A673 (cell line): ENCODE results near the gene GRB10. TPM values are rescaled to one million over a fixed set of nuclear protein-coding genes. Genes with fewer than 3 reads are reported as not detected.

Experiments
- Bru-seq: library from RNA; stranded (reverse); fragments of 400-500 nt; gene quantifications from one replicate; lab custom pipeline; 2021; lab: Mats Ljungman, UMichigan
- BruChase-seq, 2 experiments: library from RNA; stranded (reverse); fragments of 400-500 nt; gene quantifications; one replicate each; lab custom pipeline; 2021; lab: Mats Ljungman, UMichigan
- BruUV-seq: library from RNA; stranded (reverse); fragments of 400-500 nt; replicated peaks from 2 replicates; lab custom pipeline; 2021; lab: Mats Ljungman, UMichigan
- CTCF ChIA-PET: fragments of 300-600 bp; sonication (Branson Sonifier 250); formaldehyde crosslinking; loops from one replicate; lab custom pipeline; 2022; ENCODE audit warnings: antibody characterized with exemption; lab: Charles Lee
- POLR2A ChIA-PET: fragments of 300-600 bp; sonication (Branson Sonifier 250); formaldehyde crosslinking; loops from one replicate; lab custom pipeline; 2022; ENCODE audit warnings: antibody characterized with exemption; ENCODE audit not compliant: low non-redundant PET; lab: Charles Lee
- DNase-seq: peaks from one replicate; pipeline ENCODE4 v3.0.0-alpha.2; 2015; ENCODE audit warnings: low spot score
- H3K27ac ChIP-seq: fragments of 200-600 bp; sonication (generic); 2 replicates; pipeline ENCODE4 v1.5.1; 2016; ENCODE audit warnings: mixed run types, low read depth, mild to moderate bottlenecking, mixed read lengths, antibody characterized with exemption, low read length; ENCODE audit not compliant: poor library complexity, severe bottlenecking
- H3K27me3 ChIP-seq: fragments of 200-600 bp; sonication (generic); replicated peaks from 2 replicates; pipeline ENCODE4 v1.6.1; 2017; ENCODE audit warnings: mixed run types, low read depth, mild to moderate bottlenecking, mixed read lengths, antibody characterized with exemption, low read length; ENCODE audit not compliant: insufficient read depth, poor library complexity
- H3K36me3 ChIP-seq: fragments of 200-600 bp; sonication (generic); 2 replicates; pipeline ENCODE4 v1.6.1; 2016; ENCODE audit warnings: mixed run types, mild to moderate bottlenecking, mixed read lengths, antibody characterized with exemption, low read length; ENCODE audit not compliant: insufficient read depth, poor library complexity, severe bottlenecking
- H3K4me1 ChIP-seq: fragments of 200-600 bp; sonication (generic); 2 replicates; pipeline ENCODE4 v1.6.1; 2017; ENCODE audit warnings: mixed run types, mild to moderate bottlenecking, mixed read lengths, antibody characterized with exemption, low read length; ENCODE audit not compliant: insufficient read depth, poor library complexity, severe bottlenecking
- H3K4me3 ChIP-seq: fragments of 200-600 bp; sonication (generic); 2 replicates; pipeline ENCODE4 v1.5.1; 2016; ENCODE audit warnings: low read depth, mixed run types, mild to moderate bottlenecking, mixed read lengths, low read length; ENCODE audit not compliant: poor library complexity, severe bottlenecking
- H3K9me3 ChIP-seq: fragments of 200-600 bp; sonication (generic); 2 replicates; pipeline ENCODE4 v1.6.1; 2016; ENCODE audit warnings: mixed run types, low read depth, mild to moderate bottlenecking, mixed read lengths, antibody characterized with exemption, low read length; ENCODE audit not compliant: poor library complexity, severe bottlenecking
- EZH2 ChIP-seq: fragments of 200-600 bp; sonication (generic); IDR thresholded peaks from 2 replicates; pipeline ENCODE4 v1.6.1; 2017; ENCODE audit warnings: borderline replicate concordance, low read depth, mild to moderate bottlenecking, mixed read lengths, antibody characterized with exemption, low read length; ENCODE audit not compliant: poor library complexity, severe bottlenecking
- intact Hi-C: fragments of 100-400 bp; cut with micrococcal nuclease; formaldehyde crosslinking; loops from one replicate; pipeline ENCODE4 v1.10.0; 2022; ENCODE audit not compliant: unreplicated experiment
- long read RNA-seq: library from polyadenylated mRNA; stranded (forward); transcript quantifications from one replicate; pipeline ENCODE4 v2.0.0, GENCODE V29; 2022
- total RNA-seq: library from RNA; stranded (reverse); gene quantifications from 2 replicates; pipeline ENCODE4 v1.2.3, GENCODE V29; 2021
- TF ChIP-seq, protein P1 (sequence below): fragments of 300-800, 200-600 bp; sonication (generic); conservative IDR thresholded peaks from 2 replicates; pipeline ENCODE4 v1.5.1; 2017; ENCODE audit warnings: low read depth, mild to moderate bottlenecking, antibody characterized with exemption, low read length, moderate library complexity, mixed read lengths

Gene GRB10
- total RNA-seq (0.41 TPM in 1 of 2 replicates, not detected in the other), Bru-seq, nascent RNA (percentile 3 among the genes with signal in this experiment), BruChase-seq, experiment 1, labeled RNA remaining after a 2-hour chase (percentile 5 among the genes with signal in this experiment), BruChase-seq, experiment 2, labeled RNA remaining after a 6-hour chase (percentile 4 among the genes with signal in this experiment)
- long read RNA-seq: 0 reads

GRCh38 chr7:50782375-50783208 lies at the start of gene GRB10:
Gene GRB10 (minus strand): TSS chr7:50782896. CDS start chr7:50732322, 50,574 bp downstream.
- intact Hi-C loops: no loop called here
- no TSS peak for BruUV-seq
- no peak for DNase-seq
- ChIA-PET CTCF (no interaction called here), POLR2A (no interaction called here)
- Histone ChIP-seq H3K36me3 (no peaks in the 10 kb centered on the region), H3K4me1 (no peaks in the 10 kb centered on the region), H3K4me3 (no peak within 1 kb of the TSS), H3K9me3 (peaks cover 18% of the 10 kb centered on the region), H3K27me3 (no peaks in the 10 kb centered on the region), H3K27ac (no peak within 1 kb of the TSS)
- TF ChIP-seq, protein P1, sequence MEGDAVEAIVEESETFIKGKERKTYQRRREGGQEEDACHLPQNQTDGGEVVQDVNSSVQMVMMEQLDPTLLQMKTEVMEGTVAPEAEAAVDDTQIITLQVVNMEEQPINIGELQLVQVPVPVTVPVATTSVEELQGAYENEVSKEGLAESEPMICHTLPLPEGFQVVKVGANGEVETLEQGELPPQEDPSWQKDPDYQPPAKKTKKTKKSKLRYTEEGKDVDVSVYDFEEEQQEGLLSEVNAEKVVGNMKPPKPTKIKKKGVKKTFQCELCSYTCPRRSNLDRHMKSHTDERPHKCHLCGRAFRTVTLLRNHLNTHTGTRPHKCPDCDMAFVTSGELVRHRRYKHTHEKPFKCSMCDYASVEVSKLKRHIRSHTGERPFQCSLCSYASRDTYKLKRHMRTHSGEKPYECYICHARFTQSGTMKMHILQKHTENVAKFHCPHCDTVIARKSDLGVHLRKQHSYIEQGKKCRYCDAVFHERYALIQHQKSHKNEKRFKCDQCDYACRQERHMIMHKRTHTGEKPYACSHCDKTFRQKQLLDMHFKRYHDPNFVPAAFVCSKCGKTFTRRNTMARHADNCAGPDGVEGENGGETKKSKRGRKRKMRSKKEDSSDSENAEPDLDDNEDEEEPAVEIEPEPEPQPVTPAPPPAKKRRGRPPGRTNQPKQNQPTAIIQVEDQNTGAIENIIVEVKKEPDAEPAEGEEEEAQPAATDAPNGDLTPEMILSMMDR: no peak
- TF ChIP-seq EZH2: no peak

DNA sequence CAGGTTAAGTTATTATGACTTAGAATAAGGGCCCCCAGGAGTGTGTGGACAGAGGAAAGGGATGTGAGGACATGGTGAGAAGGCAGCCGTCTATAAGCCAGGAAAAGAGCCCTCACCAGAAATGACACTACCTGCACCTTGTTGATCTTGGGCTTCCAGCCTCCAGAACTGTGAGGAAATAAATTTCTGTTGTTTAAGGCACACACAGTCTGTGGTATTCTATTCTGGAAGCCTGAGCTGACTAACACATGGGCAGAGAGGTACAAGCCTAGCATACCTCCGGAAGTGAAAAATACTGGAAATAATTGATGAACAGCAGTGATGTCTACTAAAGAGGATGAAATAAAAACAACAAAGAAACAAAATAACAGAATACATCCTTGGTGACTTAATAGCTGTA lies 46.1 kb upstream of the GRB10 start:
- no peaks in the 10 kb centered on the region for H3K27me3 ChIP-seq
- peaks cover 6% of the 10 kb centered on the region for H3K9me3 ChIP-seq
- no peak overlapping the region for H3K27ac ChIP-seq
- no TSS peak for BruUV-seq
- no peak for TF ChIP-seq EZH2
- TF ChIP-seq, protein P1: no peak
- CTCF ChIA-PET: no interaction called here
- DNase-seq: no peak
- POLR2A ChIA-PET: no interaction called here
- intact Hi-C loops: no loop called here
- no peaks in the 10 kb centered on the region for H3K36me3 ChIP-seq
- H3K4me3 ChIP-seq: no peak overlapping the region
- H3K4me1 ChIP-seq: no peaks in the 10 kb centered on the region

- ChIA-PET CTCF (no interaction called here), POLR2A (no interaction called here)
- H3K27me3 ChIP-seq: no peaks in the 10 kb centered on the region
- H3K4me1 ChIP-seq: no peaks in the 10 kb centered on the region
- intact Hi-C loops: no loop called here
- no peaks in the 10 kb centered on the region for H3K36me3 ChIP-seq
- no peak for TF ChIP-seq EZH2
- TF ChIP-seq, protein P1: no peak
- peaks cover 6% of the 10 kb centered on the region for H3K9me3 ChIP-seq
- H3K4me3 ChIP-seq: no peak overlapping the region
- BruUV-seq: no TSS peak
- H3K27ac ChIP-seq: no peak overlapping the region
- no peak for DNase-seq
These were observed 45.4 kb upstream of the GRB10 start for GRCh38 chr7:50828116-50828515.
